Peyer's patch (tissue), 4 donors: ENCODE measurements around the gene KLHL17.

Experiments
- POLR2A ChIP-seq, 2 donors: fragments of 450-650 bp; IDR thresholded peaks; one replicate each; pipeline ENCODE4 v1.5.1; 2017; ENCODE audit warnings: antibody characterized with exemption in 2 of 2, mild to moderate bottlenecking in 2 of 2, moderate library complexity in 2 of 2
- TF ChIP-seq, protein P1 (sequence below), 6 experiments: fragments of 450-650 bp in 4 of 6; fragments of 200-600 bp in 2 of 6; sonication (generic) in 1 of 6; IDR thresholded peaks; one replicate each; pipeline ENCODE4 v1.5.1; 2017 to 2019; ENCODE audit warnings: antibody characterized with exemption in 6 of 6, mild to moderate bottlenecking in 3 of 6, moderate library complexity in 1 of 6

DNA sequence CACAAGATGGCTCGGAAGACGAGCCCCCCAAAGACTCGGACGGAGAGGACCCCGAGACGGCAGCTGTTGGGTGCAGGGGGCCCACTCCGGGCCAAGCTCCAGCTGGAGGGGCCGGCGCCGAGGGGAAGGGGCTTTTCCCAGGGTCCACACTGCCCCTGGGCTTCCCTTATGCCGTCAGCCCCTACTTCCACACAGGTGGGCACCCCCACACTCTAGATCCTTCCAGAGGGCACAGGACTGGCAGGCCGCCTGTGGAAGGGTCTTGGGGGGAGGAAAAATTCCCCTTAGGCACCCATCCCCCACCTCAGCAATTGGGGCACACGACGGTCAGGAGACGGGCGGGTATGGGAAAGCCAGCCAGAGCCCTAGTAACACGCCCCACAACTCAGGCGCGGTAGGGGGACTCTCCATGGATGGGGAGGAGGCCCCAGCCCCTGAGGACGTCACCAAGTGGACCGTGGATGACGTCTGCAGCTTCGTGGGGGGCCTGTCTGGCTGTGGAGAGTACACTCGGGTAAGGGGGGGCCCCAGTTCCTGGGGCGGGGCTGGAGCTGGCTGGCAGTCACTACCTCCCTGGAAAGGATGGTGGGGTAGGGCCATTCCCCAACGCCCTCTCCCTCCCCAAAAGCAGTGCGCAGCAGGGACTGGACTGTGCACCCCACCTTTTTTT is 17.4 kb upstream of the KLHL17 start:
- TF ChIP-seq, protein P1, sequence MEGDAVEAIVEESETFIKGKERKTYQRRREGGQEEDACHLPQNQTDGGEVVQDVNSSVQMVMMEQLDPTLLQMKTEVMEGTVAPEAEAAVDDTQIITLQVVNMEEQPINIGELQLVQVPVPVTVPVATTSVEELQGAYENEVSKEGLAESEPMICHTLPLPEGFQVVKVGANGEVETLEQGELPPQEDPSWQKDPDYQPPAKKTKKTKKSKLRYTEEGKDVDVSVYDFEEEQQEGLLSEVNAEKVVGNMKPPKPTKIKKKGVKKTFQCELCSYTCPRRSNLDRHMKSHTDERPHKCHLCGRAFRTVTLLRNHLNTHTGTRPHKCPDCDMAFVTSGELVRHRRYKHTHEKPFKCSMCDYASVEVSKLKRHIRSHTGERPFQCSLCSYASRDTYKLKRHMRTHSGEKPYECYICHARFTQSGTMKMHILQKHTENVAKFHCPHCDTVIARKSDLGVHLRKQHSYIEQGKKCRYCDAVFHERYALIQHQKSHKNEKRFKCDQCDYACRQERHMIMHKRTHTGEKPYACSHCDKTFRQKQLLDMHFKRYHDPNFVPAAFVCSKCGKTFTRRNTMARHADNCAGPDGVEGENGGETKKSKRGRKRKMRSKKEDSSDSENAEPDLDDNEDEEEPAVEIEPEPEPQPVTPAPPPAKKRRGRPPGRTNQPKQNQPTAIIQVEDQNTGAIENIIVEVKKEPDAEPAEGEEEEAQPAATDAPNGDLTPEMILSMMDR (IDR thresholded peaks at IDR 0.05): no peak
- TF ChIP-seq POLR2A (IDR thresholded peaks at IDR 0.05): no peak
